ENCODE results near the gene ARHGAP44.
"Not testable (repeated sequence)": the region's sequence is repeated elsewhere in the genome, so short reads cannot be mapped to it uniquely, and the experiment has no call there.

ARHGAP44 gene

DNA sequence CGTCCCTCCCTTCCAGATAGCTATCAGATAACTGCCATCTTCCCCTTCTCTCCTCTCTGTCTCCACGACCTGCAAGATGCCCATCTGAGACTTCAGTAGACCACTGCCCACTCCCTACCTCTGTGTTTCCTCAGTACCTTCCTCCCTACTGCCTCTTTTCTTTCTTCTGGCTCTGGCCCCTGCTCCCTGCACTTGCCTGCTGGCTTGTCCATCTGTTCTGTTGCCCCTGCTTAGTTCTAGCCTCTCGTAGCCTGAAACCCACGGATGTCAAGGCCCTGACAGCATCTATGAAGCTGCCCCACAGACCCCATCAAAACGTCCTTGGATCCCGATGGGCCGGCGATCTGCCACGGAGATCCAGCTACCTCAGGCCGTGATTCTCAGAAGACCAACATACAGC is 175.5 kb downstream of the ARHGAP44 start:
- no peak for DNase-seq (ENCODE audit: low read depth)

DNA sequence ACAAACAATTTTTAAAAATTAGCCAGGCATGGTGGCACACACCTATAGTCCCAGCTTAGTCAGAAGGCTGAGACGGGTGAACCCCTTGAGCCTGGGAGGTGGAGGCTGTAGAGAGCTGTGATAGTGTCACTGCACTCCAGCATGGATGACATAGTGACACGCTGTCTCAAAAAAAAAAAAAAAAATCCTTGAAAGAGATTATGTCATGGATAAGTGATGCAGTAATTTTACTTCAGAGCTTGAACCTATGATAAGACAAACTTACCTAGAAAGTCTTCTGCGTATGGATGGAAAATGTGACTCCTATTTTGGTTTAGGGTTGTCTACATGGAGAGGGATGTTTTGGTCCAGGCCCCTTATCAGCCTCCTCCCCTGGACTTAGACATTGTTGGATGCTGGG is 176.7 kb downstream of the ARHGAP44 start:
- no peak for DNase-seq (ENCODE audit: low read depth)

- DNase-seq (ENCODE audit: low read depth), result no peak
Observed at GRCh38 chr17:12966413-12966812, 177.1 kb downstream of the ARHGAP44 start.

GRCh38 chr17:12967962-12968361 is 178.7 kb downstream of the ARHGAP44 start:
- no peak for DNase-seq (ENCODE audit: low read depth)

DNA sequence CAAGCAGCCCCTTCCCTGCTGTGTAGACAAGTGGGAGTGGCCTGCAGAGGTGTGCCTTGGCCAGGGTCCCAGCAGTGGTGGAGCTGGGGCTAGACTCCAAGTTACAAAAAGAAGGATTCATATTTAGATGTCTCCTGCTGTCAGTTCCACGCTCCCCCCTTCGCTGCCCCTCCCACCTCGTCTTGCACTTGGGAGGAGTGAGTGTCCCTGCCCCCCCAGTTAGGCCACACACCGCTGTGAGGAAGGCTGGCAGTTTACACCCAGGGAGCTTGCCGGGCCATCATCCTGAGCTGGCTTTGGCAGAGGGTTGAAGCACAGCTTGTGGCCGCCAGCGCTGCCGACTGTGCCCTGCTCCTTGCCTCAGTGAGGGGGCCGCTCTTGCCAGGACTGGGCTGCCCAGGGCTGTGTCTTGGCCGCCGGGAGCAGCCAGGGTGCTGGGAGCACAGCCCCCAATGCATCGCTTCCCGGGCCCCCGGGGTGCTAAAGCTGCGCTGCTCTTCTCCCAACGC is 184.3 kb downstream of the ARHGAP44 start:
- no peak for DNase-seq (ENCODE audit: low read depth)

DNA sequence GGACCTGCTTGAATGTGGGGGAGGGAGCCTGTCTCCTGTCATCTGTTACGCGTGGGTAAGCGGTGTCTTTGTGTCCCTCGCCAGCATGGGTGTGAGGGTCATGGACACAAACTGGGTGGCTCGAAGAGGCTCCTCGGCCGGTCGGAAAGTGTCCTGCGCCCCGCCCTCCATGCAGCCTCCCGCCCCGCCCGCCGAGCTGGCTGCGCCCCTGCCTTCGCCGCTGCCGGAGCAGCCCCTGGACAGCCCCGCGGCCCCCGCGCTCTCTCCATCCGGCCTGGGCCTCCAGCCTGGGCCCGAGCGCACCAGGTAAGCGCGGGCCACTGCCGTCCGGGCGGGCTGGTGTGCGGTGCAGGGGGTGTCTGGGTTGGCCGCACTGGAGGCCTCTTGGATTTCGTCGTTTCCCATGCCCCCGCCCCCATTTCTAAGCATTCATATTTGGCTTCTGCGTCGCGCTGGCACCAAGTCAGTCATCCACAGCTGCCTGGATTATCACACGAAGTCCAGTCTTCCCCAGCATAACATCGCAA is 184.8 kb downstream of the ARHGAP44 start:
- DNase-seq (ENCODE audit: low read depth), result no peak

DNA sequence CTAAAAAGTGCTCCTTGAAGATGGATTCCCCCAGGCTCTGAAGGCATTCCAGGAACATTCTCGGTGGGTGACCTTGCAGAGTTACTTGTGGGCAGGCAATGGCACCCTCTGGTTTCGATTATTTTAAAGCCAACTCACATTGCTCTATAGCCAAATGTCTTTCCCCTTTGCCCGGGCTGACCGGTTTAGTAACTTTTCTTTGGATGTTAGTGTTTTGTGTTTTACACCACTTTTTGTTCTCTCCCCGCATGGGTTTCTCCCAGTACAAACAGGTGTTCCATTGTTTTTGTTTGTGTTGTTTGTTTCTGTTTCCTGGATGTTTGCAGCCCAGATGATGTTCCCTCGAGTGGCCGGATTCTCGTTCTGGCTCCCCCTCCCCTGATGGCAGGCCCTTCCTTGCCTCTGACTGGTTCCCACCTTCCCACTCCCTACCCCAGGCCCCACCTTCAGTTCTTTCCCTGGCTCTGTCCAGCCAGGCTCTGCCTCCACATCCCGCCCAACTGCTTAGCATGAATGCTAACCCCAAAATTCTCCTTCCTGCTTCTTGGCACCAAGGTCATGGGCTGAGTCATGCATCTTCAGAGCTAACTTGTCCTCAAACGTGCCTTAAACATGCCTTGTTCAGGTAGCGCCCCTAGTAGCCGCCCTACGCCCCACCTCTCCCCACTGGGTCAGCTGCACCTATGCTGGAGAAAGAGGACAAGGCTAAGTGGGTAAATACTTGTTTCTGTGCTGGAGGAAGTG is 187.9 kb downstream of the ARHGAP44 start:
- no peak for DNase-seq (ENCODE audit: low read depth)

DNA sequence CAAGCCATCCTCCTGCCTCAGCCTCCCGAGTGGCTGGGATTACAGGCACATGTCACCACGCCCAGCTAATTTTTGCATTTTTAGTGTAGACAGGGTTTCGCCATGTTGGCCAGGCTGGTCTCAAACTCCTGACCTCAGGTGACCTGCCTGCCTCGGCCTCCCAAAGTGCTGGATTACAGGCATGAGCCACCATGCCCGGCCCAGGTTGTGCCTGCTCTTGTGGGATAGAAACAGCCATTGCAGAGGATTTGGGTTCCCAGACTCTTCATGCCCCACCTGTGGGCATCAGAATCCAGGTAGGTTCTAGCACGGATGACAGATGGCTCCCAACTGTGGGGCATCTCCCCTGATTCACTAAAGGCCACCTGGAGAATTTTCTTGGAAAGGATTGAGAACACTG is 189.5 kb downstream of the ARHGAP44 start:
- not testable (repeated sequence) for DNase-seq (ENCODE audit: low read depth)

DNA sequence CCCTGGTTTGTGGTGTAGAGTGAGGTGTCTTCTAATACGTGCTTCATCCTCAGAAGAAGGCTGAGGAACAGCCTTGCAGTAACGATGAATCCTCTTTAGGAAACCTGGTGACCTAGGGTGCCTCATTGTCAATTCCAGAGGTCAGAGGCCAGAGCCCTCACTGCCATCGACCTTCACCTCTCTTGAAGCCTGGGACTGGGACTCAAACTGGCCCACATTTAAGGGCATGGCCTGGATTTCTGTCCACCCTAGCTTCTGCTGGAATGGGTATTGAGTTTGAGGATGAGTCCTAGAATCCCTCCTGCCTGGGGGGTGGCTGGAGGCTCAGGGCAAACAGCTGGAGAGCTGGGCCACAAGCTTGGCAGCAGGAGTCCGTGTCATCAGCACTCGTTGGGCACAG is 189.9 kb downstream of the ARHGAP44 start:
- no peak for DNase-seq (ENCODE audit: low read depth)

DNA sequence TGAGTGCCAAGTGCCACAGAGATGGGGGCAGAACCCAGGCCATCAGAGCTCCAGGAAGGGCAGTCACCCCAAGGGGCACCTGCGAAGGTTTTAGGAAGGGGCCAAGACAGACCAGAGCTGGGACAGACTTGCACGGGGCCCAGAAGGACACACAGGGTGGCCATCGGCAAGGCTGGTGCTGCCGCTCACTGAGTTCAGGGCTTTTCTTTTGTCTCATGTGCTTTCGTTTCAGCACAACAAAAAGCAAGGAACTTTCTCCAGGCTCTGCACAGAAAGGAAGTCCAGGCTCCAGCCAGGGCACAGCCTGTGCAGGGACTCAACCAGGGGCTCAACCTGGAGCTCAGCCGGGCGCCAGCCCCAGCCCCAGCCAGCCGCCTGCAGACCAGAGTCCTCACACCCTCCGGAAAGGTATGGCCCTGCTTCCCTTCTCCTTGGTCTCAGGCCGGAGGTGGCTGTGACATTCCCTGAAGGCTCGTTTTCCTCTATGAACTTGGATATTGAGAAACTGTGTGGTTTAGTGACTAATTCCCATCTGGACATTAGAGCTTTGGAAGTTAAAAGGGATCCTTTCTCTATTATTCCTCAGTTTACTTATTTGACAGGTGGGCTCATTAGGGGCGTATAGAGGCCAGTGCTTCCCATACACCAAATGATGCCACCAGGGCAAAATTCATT is 190.7 kb downstream of the ARHGAP44 start:
- no peak for DNase-seq (ENCODE audit: low read depth)

DNA sequence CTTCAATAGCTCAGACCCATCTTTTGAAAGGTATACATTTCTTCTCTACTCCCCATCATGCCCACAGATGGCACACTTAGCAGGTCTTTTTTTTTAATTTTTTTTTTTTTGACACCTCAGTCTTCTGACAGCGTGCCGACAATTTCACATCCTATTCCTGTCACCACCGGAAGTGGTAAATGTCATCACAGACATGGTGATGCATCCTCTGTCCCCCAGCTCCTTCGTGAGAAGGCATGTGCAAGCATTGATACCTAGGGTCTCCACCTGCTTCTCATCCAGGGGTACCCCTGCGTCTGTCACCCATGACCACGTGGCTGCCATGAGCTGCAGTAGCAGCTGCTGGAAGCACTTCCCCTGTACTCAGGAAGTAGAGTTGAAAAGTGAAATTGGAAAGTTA is 192.9 kb downstream of the ARHGAP44 start:
- DNase-seq (ENCODE audit: low read depth), result no peak

GRCh38 chr17:12983991-12984884 is 194.9 kb downstream of the ARHGAP44 start:
- no peak for DNase-seq (ENCODE audit: low read depth)

DNA sequence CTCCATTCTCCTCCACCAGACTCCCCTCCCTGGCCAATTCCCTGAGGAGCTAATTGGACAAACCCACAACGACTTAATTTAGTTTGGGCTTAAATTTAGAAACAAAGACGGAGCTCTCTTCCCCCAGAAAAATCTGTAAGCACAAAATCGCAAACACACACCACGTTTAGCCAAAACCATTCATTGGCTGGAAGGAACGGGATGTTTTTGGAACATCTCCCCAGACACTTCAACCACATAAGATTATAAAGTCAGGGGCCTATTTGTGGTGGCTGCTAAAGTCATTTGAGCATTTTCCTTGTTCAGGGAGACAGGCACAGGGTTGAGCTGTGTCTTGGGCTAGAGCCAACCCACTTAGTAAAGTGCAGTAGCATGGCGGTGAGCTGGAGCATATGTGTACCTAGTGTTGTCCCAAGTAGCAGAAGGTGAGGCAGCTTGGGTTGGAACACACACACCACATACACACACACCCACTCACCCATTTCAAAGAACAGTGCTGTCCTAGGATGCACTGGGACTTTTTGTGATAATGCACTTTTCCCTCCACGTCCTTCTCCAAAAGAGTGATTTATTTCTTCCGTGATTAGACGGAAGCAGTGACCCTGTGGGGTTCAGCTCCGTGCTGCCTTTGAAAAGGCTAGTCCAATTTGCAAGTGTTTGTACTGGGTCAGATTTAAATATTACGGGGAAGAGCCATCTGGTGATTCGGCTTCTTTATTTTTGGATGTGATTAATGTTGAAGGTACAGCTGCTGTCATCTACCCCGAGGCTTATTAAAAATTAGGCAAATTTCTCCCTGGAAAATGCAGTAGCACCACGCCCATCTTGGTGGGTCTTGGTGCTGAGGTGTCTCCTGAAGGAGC is 196.4 kb downstream of the ARHGAP44 start:
- DNase-seq (ENCODE audit: low read depth), result no peak

DNA sequence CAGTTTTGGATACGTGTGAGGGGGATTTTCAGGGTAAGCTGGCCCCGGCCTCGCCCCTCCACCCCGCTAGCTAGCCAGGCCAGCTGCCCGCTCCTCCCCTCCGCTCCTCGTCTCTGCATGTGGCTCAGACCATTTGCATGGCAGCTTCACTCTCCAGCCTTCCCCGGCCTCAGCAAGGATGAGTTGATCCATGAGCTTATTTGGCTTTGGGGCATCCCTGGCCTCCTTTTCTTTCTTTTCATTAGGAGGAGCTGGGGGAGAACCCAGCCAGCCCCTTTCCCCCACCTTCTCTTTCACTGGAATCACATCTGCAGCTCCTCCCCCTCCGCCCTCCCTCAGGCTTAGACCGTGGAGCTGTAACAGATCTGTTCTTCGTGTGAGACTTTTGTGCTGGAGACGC is 197.8 kb downstream of the ARHGAP44 start:
- DNase-seq (ENCODE audit: low read depth), result no peak

DNA sequence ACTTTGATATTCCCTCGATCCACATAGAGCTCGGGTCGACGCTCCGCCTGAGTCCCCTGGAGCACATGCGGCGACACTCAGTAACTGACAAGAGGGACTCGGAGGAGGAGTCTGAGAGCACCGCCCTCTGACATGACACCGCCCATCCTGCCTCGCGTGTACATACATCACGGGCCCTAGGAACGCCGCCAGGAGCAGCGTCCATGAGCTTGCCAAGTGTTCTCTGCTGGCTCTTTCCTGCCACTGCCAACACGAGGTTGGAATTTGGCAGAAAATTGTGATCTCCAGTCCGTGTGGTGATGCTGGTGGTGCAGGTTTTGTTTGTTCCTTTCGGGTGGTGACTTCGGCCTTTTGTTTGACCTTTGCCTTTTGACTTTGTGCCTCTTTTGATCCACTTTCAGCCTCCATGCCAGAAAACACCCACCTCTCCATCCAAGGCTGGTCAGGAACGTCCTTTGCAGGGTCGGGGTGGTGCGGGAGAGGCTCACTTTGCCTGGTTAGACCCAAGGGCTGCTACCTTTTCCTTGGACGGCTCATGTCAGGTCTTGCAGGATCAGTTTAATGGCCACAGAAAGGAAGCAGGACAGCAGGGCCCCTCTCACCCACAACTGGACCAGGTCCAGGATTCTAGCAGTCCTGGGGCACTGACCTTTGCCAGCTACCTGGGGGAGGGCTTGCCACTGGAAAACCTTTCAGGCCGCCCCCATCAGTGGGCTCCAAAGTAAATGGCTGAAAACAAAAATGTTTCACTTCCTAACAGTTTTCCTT is 200.9 kb downstream of the ARHGAP44 start:
- no peak for DNase-seq (ENCODE audit: low read depth)

DNA sequence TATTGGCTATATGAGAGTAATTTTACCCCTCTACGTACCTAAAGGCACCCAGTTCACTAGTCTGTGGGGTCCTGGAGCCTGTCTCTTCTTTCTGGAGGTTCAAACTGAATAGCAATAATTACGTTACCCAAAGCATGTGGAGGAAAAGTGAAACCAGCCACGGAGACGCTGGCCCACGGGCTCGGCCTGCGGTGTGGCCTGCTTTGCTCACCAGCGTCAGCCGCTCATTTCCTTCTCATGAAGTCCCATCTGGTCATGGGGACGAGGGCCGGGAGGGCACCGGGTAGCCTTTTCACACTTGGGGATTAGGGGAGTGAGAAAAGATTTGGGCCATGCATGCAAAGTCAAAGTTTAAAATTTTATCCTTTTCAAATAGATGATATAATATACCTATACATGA is 201.6 kb downstream of the ARHGAP44 start:
- no peak for DNase-seq (ENCODE audit: low read depth)

- DNase-seq (ENCODE audit: low read depth), result no peak
Observed at GRCh38 chr17:12992676-12993075, 203.4 kb downstream of the ARHGAP44 start.

GRCh38 chr17:12993631-12994030 is 204.3 kb downstream of the ARHGAP44 start:
- no peak for DNase-seq (ENCODE audit: low read depth)

DNA sequence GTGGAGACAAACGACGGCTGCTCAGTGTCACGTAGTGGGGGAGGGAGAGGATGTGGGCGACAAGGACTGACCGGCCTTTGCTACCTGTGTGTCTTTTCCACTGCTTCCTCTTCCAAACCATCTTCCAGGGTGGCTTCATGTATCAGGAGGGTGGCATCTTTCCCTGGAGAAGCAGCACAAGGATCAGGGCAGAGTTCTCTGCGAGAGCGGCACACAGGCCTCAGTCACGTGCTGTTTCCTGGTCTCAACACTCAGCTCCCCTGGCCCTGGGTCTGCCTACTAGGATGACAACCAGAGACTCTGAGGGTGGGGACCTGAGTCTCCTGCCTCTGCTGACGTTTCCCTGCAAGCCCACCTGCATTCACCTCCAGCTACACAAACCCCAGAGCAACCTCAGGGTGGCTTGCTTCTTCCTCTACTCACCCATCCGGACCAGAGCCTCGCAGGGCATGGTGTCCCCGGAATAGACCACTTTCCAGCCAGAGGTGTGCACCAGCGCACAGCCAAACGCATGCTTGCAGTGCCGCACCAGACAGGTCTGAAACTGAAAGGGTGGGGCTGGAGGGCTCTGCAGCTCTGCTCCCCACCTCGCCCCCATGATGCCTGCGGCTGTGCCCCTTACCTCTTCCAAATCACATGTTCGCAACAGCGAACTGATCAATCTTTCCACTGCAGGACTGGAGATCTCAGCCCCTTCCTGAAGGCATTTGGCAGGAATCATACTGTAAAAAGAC is 205.2 kb downstream of the ARHGAP44 start:
- DNase-seq (ENCODE audit: low read depth), result no peak

Measured in activated T-cell treated with anti-CD3 and anti-CD28 coated beads for 24 hours (primary cell).